Kidney (tissue), 14 donors: Measurements from ENCODE around the gene POU2F2. TPM values are rescaled to one million over a fixed set of nuclear protein-coding genes. Genes with fewer than 3 reads are reported as not detected.

Source experiments
- DNase-seq, 5 donors: peaks; one replicate each; pipeline ENCODE4 v3.0.0-alpha.2; 2013 to 2020
- FAIRE-seq: peaks from 2 replicates; lab custom pipeline; 2012; peaks lifted over from hg19 to GRCh38; lab: Jason Lieb, UNC
- H3K27ac ChIP-seq, 2 donors: one replicate each; pipeline ENCODE4 v1.7.0; 2013; ENCODE audit warnings: low read depth in 2 of 2, low read length in 2 of 2, inconsistent platforms in 1 of 2
- H3K27me3 ChIP-seq: one replicate; pipeline ENCODE4 v1.7.1; 2013; ENCODE audit warnings: low read length, inconsistent platforms; ENCODE audit not compliant: control insufficient read depth, insufficient read depth
- H3K36me3 ChIP-seq, 3 donors: one replicate each; pipeline versions ENCODE4 v1.7.0 to v1.7.1; 2013; ENCODE audit warnings: low read length in 3 of 3, control low read depth in 1 of 3, inconsistent platforms in 1 of 3; ENCODE audit not compliant: insufficient read depth in 3 of 3, control insufficient read depth in 2 of 3
- H3K4me1 ChIP-seq, 3 donors: one replicate each; pipeline versions ENCODE4 v1.7.0 to v1.7.1; 2013; ENCODE audit warnings: low read length in 3 of 3, inconsistent platforms in 1 of 3, low read depth in 1 of 3; ENCODE audit not compliant: control insufficient read depth in 2 of 3, insufficient read depth in 2 of 3
- H3K4me3 ChIP-seq, 3 donors: one replicate each; pipeline versions ENCODE4 v1.7.0 to v1.8.1; 2013; ENCODE audit warnings: low read length in 3 of 3, control low read depth in 1 of 3, inconsistent platforms in 1 of 3
- H3K9ac ChIP-seq, 3 donors: one replicate each; pipeline versions ENCODE4 v1.7.0 to v1.7.1; 2013; ENCODE audit warnings: low read length in 3 of 3, control low read depth in 1 of 3, inconsistent platforms in 1 of 3
- H3K9me3 ChIP-seq, 3 donors: one replicate each; pipeline versions ENCODE4 v1.7.0 to v1.7.1; 2013; ENCODE audit warnings: low read length in 3 of 3, control low read depth in 1 of 3, inconsistent platforms in 1 of 3; ENCODE audit not compliant: control insufficient read depth in 2 of 3, insufficient read depth in 1 of 3
- intact Hi-C: fragments of 100-400 bp; cut with DNase I; formaldehyde crosslinking; loops from one replicate; pipeline ENCODE4 v1.11.1; 2022
- polyA plus RNA-seq: library from polyadenylated mRNA; stranded (reverse); fragments of 350-450 nt; fragmentation: Illumina TruSeq; extraction: RNeasy Lipid Tissue Mini Kit (QIAGEN cat#74804); gene quantifications from one replicate; pipeline ENCODE4 v1.2.3, GENCODE V29; 2014; ENCODE audit warnings: low read depth, low replicate concordance; ENCODE audit not compliant: insufficient read depth
- total RNA-seq: library from RNA; stranded (reverse); fragmentation: NEBNext Ultra II Directional; extraction: Animal tissue kit (Norgen Biotek cat#: 25700); gene quantifications from one replicate; pipeline ENCODE4 v1.2.1, GENCODE V29; 2021
- TF ChIP-seq, protein P1 (sequence below): IDR thresholded peaks from 3 replicates; pipeline ENCODE4 v1.5.1; 2012; ENCODE audit warnings: mild to moderate bottlenecking, moderate library complexity, borderline replicate concordance; ENCODE audit not compliant: insufficient read depth; ENCODE audit errors: extremely low read depth
- donor health status: control.
- donor health status: control.
- donor health status: control.
- donor health status: control.
- donor health status: control.
- donor health status: DM: yes; HTN: yes; CAD: no.
- donor health status: Normal renal cell carcinoma (clear cell type).

Gene POU2F2
- total and polyA plus RNA-seq, 2 donors from 2014 or later, result 1.3 to 9.8 TPM

- intact Hi-C loops, result no loop called here
- Histone ChIP-seq H3K9me3 (no peaks in the 10 kb centered on the region), H3K27me3 (peaks cover 18% of the 10 kb centered on the region), H3K27ac (no peak overlapping the region), H3K36me3 (no peaks in the 10 kb centered on the region), H3K4me3 (no peak overlapping the region), H3K9ac (no peak overlapping the region), H3K4me1 (peaks cover 0 to 8% (median 0%) of the 10 kb centered on the region in 3 donors)
- TF ChIP-seq, protein P1, sequence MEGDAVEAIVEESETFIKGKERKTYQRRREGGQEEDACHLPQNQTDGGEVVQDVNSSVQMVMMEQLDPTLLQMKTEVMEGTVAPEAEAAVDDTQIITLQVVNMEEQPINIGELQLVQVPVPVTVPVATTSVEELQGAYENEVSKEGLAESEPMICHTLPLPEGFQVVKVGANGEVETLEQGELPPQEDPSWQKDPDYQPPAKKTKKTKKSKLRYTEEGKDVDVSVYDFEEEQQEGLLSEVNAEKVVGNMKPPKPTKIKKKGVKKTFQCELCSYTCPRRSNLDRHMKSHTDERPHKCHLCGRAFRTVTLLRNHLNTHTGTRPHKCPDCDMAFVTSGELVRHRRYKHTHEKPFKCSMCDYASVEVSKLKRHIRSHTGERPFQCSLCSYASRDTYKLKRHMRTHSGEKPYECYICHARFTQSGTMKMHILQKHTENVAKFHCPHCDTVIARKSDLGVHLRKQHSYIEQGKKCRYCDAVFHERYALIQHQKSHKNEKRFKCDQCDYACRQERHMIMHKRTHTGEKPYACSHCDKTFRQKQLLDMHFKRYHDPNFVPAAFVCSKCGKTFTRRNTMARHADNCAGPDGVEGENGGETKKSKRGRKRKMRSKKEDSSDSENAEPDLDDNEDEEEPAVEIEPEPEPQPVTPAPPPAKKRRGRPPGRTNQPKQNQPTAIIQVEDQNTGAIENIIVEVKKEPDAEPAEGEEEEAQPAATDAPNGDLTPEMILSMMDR, result peak; percentile 82
- FAIRE-seq (no peak), DNase-seq (peak; percentile 54 to 89 (median 69))
Measured at GRCh38 chr19:42132851-42133528, 744 bp upstream of the POU2F2 start.

- DNase-seq (no peak), FAIRE-seq (no peak)
- Histone ChIP-seq H3K9ac (no peak overlapping the region), H3K4me1 (peaks cover 0 to 8% (median 0%) of the 10 kb centered on the region in 3 donors), H3K4me3 (no peak overlapping the region), H3K27ac (no peak overlapping the region), H3K36me3 (no peaks in the 10 kb centered on the region), H3K27me3 (peaks cover 18% of the 10 kb centered on the region), H3K9me3 (no peaks in the 10 kb centered on the region)
- intact Hi-C loops, result no loop called here
- TF ChIP-seq, protein P1, result no peak
Measured at GRCh38 chr19:42131149-42132029, 857 bp downstream of the POU2F2 start.

DNA sequence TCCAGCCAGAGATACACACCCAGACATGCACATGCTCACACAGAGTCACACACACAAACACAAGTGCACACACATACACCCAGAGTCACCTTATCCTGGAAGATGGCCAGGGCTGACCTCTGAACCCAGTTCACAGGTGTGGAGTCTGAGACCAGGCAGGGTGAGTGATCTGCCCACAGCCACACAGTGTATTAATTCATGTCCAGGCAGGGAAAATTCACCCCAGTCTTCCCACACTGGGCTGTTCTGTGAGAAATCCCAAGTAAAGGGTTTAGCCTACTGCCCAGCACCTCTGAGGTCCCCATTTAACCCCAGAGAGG is 2.0 kb downstream of the POU2F2 start:
- FAIRE-seq, result no peak

More for the DNA sequence above, 2.0 kb downstream of the POU2F2 start:
- Histone ChIP-seq H3K4me3 (no peak overlapping the region), H3K27me3 (peaks cover 18% of the 10 kb centered on the region), H3K27ac (no peak overlapping the region), H3K9me3 (no peaks in the 10 kb centered on the region), H3K36me3 (no peaks in the 10 kb centered on the region), H3K9ac (no peak overlapping the region), H3K4me1 (peaks cover 0 to 8% (median 0%) of the 10 kb centered on the region in 3 donors)
- TF ChIP-seq, protein P1, result no peak
- DNase-seq, result no peak
- intact Hi-C loops, result no loop called here
